22Rv1 (cell line): ENCODE measurements around the gene SORCS2.

Source experiments
- H3K27ac ChIP-seq: fragments of 450-650 bp; 2 replicates; pipeline ENCODE4 v1.5.1; 2017
- CTCF ChIP-seq: fragments of 450-650 bp; IDR thresholded peaks from 2 replicates; pipeline ENCODE4 v1.5.1; 2017; ENCODE audit warnings: mild to moderate bottlenecking
- ZFX ChIP-seq: fragments of 450-650 bp; IDR thresholded peaks from 2 replicates; pipeline ENCODE4 v1.6.1; 2017; ENCODE audit warnings: antibody characterized with exemption, borderline replicate concordance

The SORCS2 gene

GRCh38 chr4:7340553-7341433 lies 148.5 kb downstream of the SORCS2 start:
- no peak overlapping the region for H3K27ac ChIP-seq
- no peak for TF ChIP-seq ZFX
- no peak for TF ChIP-seq CTCF

GRCh38 chr4:7341491-7342222 lies 149.3 kb downstream of the SORCS2 start:
- TF ChIP-seq CTCF (no peak), ZFX (no peak)
- H3K27ac ChIP-seq, result no peak overlapping the region

- H3K27ac ChIP-seq, result no peak overlapping the region
- TF ChIP-seq ZFX (no peak), CTCF (no peak)
These were observed 150.1 kb downstream of the SORCS2 start for GRCh38 chr4:7342223-7343080.

GRCh38 chr4:7343081-7343655 lies 150.8 kb downstream of the SORCS2 start:
- no peak for TF ChIP-seq CTCF
- TF ChIP-seq ZFX, result no peak
- H3K27ac ChIP-seq, result no peak overlapping the region

GRCh38 chr4:7343950-7344349 lies 151.6 kb downstream of the SORCS2 start:
- no peak overlapping the region for H3K27ac ChIP-seq
- no peak for TF ChIP-seq CTCF
- TF ChIP-seq ZFX, result no peak

GRCh38 chr4:7344636-7345155 lies 152.4 kb downstream of the SORCS2 start:
- TF ChIP-seq ZFX (no peak), CTCF (no peak)
- no peak overlapping the region for H3K27ac ChIP-seq
